Measurements from ENCODE around the gene IGF1R. TPM values are rescaled to one million over a fixed set of nuclear protein-coding genes. Genes with fewer than 3 reads are reported as not detected.

The IGF1R gene
- total RNA-seq, 1 donor from 2014 or later = 97.7 TPM

DNA sequence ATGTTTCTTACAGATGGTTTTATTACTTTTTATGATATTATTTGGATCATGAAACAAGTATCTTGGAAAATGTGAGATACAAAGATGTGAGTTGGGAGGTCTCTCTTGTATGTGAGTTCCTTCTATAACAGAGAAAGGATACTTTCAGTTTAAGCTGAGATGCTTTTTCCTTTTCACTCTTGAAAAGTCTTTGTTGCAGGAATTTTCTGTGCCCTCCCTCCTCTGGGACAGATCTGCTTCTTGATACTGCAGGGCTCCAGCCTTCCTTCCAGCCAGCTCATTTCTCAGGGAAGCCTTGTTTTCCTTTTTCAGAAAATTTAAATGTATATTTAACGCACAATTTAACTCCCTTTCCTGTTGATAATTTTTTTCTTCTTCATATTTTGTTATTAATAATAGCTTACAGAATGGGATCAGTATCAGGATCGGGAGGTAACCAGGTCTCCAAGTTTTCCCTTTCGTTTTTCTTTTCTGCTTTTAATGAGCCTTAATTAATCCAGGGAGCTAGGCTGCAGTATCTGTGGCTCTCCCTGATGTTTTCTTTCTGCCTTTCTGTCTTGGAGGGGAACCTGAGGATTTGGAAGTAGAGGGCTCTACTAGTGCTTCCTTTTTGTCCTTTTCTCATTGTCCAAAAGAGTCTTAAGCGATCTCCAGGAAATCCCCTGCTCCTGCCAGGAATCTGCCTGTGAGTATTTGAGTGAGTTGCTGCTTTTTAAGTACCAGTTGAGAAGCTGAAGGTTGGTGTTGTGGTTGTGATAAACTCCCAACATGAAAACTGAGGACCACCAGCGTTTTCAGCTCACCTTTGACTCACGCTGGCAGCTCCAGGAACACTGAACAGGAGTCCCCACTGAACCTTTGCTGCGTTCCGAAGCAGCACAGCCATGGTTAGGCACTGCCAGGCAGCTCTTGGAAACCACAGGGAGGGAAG is 105.7 kb downstream of the IGF1R start:
- H3K4me1 ChIP-seq = peaks cover 65% of the 10 kb centered on the region
- DNase-seq (ENCODE audit: extremely low spot score in 2 of 2) = no peak
- TF ChIP-seq POLR2A (IDR thresholded peaks at IDR 0.05) (no peak), POLR2AphosphoS5 (IDR thresholded peaks at IDR 0.05; ENCODE audit: insufficient read depth in 1 of 2, low read depth in 1 of 2) (no peak)
- TF ChIP-seq, protein P1, sequence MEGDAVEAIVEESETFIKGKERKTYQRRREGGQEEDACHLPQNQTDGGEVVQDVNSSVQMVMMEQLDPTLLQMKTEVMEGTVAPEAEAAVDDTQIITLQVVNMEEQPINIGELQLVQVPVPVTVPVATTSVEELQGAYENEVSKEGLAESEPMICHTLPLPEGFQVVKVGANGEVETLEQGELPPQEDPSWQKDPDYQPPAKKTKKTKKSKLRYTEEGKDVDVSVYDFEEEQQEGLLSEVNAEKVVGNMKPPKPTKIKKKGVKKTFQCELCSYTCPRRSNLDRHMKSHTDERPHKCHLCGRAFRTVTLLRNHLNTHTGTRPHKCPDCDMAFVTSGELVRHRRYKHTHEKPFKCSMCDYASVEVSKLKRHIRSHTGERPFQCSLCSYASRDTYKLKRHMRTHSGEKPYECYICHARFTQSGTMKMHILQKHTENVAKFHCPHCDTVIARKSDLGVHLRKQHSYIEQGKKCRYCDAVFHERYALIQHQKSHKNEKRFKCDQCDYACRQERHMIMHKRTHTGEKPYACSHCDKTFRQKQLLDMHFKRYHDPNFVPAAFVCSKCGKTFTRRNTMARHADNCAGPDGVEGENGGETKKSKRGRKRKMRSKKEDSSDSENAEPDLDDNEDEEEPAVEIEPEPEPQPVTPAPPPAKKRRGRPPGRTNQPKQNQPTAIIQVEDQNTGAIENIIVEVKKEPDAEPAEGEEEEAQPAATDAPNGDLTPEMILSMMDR (IDR thresholded peaks at IDR 0.05) = no peak
- H3K9me3 ChIP-seq = no peaks in the 10 kb centered on the region
- H3K27me3 ChIP-seq = no peaks in the 10 kb centered on the region
- intact Hi-C loops (cut with DNase I) = no loop called here
- no peak overlapping the region for H3K27ac ChIP-seq
- peak overlapping the region; percentile 5 to 22 for H3K4me3 ChIP-seq
- no peaks in the 10 kb centered on the region for H3K36me3 ChIP-seq

DNA sequence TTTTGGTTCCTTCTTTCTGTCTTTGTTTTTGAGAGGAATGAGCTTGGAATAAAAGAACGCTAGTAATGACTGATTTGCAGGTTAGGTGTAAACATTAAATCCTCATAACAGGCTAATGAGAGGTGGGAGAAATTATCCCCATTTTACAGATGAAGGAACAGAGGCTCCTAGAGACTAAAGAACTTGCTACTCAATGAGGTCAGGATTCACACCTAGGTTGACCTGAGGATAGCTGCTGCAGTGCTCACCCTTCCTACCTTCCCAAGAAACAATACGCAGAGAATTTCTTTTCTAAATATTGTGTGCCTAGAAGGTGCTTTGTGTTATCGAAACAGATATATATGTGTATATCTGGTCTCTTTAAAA is 106.3 kb downstream of the IGF1R start:
- peaks cover 71% of the 10 kb centered on the region for H3K4me1 ChIP-seq
- no peak for DNase-seq (ENCODE audit: extremely low spot score in 2 of 2)
- H3K4me3 ChIP-seq = peak overlapping the region in 1 of 2 donors; percentile 5
- no peaks in the 10 kb centered on the region for H3K9me3 ChIP-seq
- TF ChIP-seq, protein P1 (IDR thresholded peaks at IDR 0.05) = no peak
- no peak for TF ChIP-seq POLR2AphosphoS5 (IDR thresholded peaks at IDR 0.05; ENCODE audit: insufficient read depth in 1 of 2, low read depth in 1 of 2)
- no peak for TF ChIP-seq POLR2A (IDR thresholded peaks at IDR 0.05)
- H3K36me3 ChIP-seq = no peaks in the 10 kb centered on the region
- intact Hi-C loops (cut with DNase I) = no loop called here
- no peak overlapping the region for H3K27ac ChIP-seq
- H3K27me3 ChIP-seq = no peaks in the 10 kb centered on the region

DNA sequence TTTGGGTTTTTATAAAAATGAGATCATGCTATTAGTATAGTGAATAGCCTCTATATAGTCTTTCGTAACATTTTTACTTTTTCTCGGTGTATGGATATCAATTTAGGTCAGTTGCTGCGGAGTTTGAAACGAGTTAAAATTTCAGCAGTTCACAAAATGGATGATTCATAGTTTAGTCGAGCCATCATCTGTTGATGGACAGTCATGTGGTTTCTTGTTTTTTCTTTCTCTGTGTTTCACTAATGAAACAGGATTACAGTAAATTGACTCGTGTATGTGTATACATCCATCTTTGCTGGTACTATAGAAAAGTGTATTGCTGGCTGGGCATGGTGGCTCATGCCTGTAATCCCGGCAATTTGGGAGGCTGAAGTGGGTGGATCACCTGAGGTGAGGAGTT is 106.8 kb downstream of the IGF1R start:
- intact Hi-C loops (cut with DNase I) = no loop called here
- H3K9me3 ChIP-seq = no peaks in the 10 kb centered on the region
- H3K4me3 ChIP-seq = no peak overlapping the region
- peaks cover 72% of the 10 kb centered on the region for H3K4me1 ChIP-seq
- no peak for TF ChIP-seq POLR2A (IDR thresholded peaks at IDR 0.05)
- TF ChIP-seq, protein P1 (IDR thresholded peaks at IDR 0.05) = no peak
- H3K27ac ChIP-seq = no peak overlapping the region
- no peaks in the 10 kb centered on the region for H3K36me3 ChIP-seq
- DNase-seq (ENCODE audit: extremely low spot score in 2 of 2) = no peak
- H3K27me3 ChIP-seq = no peaks in the 10 kb centered on the region

DNA sequence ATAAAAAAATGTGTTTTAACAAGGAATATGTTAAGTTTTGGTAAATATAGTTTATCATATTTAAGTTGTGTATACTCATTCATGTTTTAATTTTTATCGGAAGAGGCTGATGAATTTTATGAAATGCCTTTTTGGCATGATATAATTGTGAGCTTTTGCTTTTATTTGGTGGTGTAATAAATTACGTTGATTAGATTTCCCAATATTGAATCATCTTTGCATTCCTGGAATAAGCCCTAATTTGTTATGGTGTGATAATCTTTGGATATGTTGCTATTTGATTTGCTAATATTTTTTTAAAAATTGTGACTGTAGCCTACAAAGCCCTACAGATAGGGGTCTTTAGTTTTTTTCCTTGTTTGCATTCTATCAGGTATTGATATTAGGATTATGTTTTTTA is 107.4 kb downstream of the IGF1R start:
- intact Hi-C loops (cut with DNase I) = no loop called here
- no peak for DNase-seq (ENCODE audit: extremely low spot score in 2 of 2)
- no peaks in the 10 kb centered on the region for H3K36me3 ChIP-seq
- no peak overlapping the region for H3K4me3 ChIP-seq
- no peaks in the 10 kb centered on the region for H3K9me3 ChIP-seq
- H3K27ac ChIP-seq = no peak overlapping the region
- H3K4me1 ChIP-seq = peaks cover 74% of the 10 kb centered on the region
- H3K27me3 ChIP-seq = no peaks in the 10 kb centered on the region
- TF ChIP-seq POLR2A (IDR thresholded peaks at IDR 0.05) = no peak

DNA sequence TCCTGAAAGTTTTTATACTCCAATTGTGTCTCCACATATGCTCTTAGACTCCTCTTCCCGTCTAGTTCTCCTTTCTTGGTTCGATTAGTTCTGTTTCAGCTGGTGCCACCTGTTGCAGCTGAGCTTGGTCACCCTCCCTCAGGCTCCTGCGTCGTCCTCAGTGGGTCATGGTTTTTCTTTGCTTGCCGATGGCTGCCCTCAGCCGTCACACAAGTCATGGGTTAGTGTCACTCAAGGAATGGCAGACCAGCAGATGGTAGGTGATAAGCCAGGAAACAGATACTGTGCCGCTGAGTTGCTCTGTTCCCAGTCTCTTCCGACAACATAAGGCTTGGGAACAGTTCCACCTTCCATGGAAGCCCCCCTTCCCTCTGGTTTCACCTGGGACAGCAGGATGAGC is 109.9 kb downstream of the IGF1R start:
- intact Hi-C loops (cut with DNase I) = no loop called here
- no peaks in the 10 kb centered on the region for H3K27me3 ChIP-seq
- no peak overlapping the region for H3K4me3 ChIP-seq
- TF ChIP-seq POLR2AphosphoS5 (IDR thresholded peaks at IDR 0.05; ENCODE audit: insufficient read depth in 1 of 2, low read depth in 1 of 2) (no peak), POLR2A (IDR thresholded peaks at IDR 0.05) (no peak)
- no peaks in the 10 kb centered on the region for H3K36me3 ChIP-seq
- H3K4me1 ChIP-seq = peaks cover 73% of the 10 kb centered on the region
- peak in 1 of 2 donors; percentile 70 for DNase-seq (ENCODE audit: extremely low spot score in 2 of 2)
- no peak overlapping the region for H3K27ac ChIP-seq
- no peaks in the 10 kb centered on the region for H3K9me3 ChIP-seq

DNA sequence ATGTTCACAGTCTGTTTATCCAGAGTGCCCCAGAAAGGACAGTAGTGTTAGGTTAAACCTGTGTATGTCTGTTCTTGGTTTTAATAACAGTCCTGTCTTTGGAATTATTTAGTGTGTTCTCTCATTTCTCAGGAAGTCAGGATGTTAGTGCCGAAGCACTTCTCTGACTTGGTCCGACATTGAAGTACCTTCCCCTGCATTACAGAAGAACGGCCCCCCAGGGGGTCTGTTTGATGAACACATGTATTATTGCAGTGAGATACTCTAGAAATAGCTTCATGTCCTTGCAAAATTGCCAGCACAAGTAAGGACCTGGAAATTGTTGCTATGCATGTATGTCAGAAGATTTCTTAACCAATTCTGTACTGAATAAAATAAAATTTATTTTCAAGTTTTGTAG is 110.9 kb downstream of the IGF1R start:
- no peaks in the 10 kb centered on the region for H3K36me3 ChIP-seq
- no peak overlapping the region for H3K4me3 ChIP-seq
- TF ChIP-seq, protein P1 (IDR thresholded peaks at IDR 0.05) = no peak
- TF ChIP-seq POLR2A (IDR thresholded peaks at IDR 0.05) = no peak
- no peak for TF ChIP-seq POLR2AphosphoS5 (IDR thresholded peaks at IDR 0.05; ENCODE audit: insufficient read depth in 1 of 2, low read depth in 1 of 2)
- H3K27ac ChIP-seq = no peak overlapping the region
- H3K27me3 ChIP-seq = no peaks in the 10 kb centered on the region
- no peaks in the 10 kb centered on the region for H3K9me3 ChIP-seq
- peak in 1 of 2 donors; percentile 58 for DNase-seq (ENCODE audit: extremely low spot score in 2 of 2)
- intact Hi-C loops (cut with DNase I) = no loop called here
- peaks cover 72% of the 10 kb centered on the region for H3K4me1 ChIP-seq
